GM19239 (cell line): ENCODE results near the gene MAP3K19.
"Not testable (repeated sequence)": the region's sequence is repeated elsewhere in the genome, so short reads cannot be mapped to it uniquely, and the experiment has no call there.

Experiments
- DNase-seq: peaks from one replicate; pipeline ENCODE4 v3.0.0; 2011; ENCODE audit warnings: low spot score; ENCODE audit not compliant: insufficient read length
- FAIRE-seq: peaks from 2 replicates; lab custom pipeline; 2011; peaks lifted over from hg19 to GRCh38; lab: Jason Lieb, UNC

Gene MAP3K19

GRCh38 chr2:134999521-134999920 is 47.7 kb downstream of the MAP3K19 start:
- FAIRE-seq = no peak
- no peak for DNase-seq

- FAIRE-seq (peak; percentile 69), DNase-seq (no peak)
These were observed 58.1 kb downstream of the MAP3K19 start for GRCh38 chr2:134988994-134989605.

- DNase-seq = no peak
- FAIRE-seq = no peak
These were observed 62.2 kb downstream of the MAP3K19 start for GRCh38 chr2:134985061-134985460.

- FAIRE-seq (no peak), DNase-seq (no peak)
These were observed 64.6 kb downstream of the MAP3K19 start for GRCh38 chr2:134982603-134983002.

GRCh38 chr2:134980639-134981038 is 66.6 kb downstream of the MAP3K19 start:
- DNase-seq (no peak), FAIRE-seq (no peak)

- no peak for DNase-seq
- no peak for FAIRE-seq
These were observed 68.0 kb downstream of the MAP3K19 start for GRCh38 chr2:134979221-134979620.

GRCh38 chr2:134977104-134977503 is 70.1 kb downstream of the MAP3K19 start:
- not testable (repeated sequence) for FAIRE-seq, DNase-seq

- DNase-seq (no peak), FAIRE-seq (no peak)
These were observed 71.1 kb downstream of the MAP3K19 start for GRCh38 chr2:134976074-134976702.

GRCh38 chr2:134975281-134976009 is 71.8 kb downstream of the MAP3K19 start:
- FAIRE-seq = no peak
- no peak for DNase-seq

- no peak for DNase-seq
- FAIRE-seq = peak; percentile 66
These were observed 73.8 kb downstream of the MAP3K19 start for GRCh38 chr2:134973241-134974138.

GRCh38 chr2:134967166-134967565 is 80.1 kb downstream of the MAP3K19 start:
- FAIRE-seq, DNase-seq: not testable (repeated sequence)

- DNase-seq = no peak
- FAIRE-seq = no peak
These were observed 89.8 kb downstream of the MAP3K19 start for GRCh38 chr2:134957477-134957876.

- no peak for FAIRE-seq
- no peak for DNase-seq
These were observed 91.5 kb downstream of the MAP3K19 start for GRCh38 chr2:134955744-134956143.

- DNase-seq (no peak), FAIRE-seq (no peak)
These were observed 93.2 kb downstream of the MAP3K19 start for GRCh38 chr2:134954065-134954464.

- DNase-seq (no peak), FAIRE-seq (no peak)
These were observed 94.6 kb downstream of the MAP3K19 start for GRCh38 chr2:134952608-134953007.

GRCh38 chr2:134950886-134951285 is 96.4 kb downstream of the MAP3K19 start:
- FAIRE-seq = no peak
- DNase-seq = no peak

GRCh38 chr2:134949981-134950708 is 97.1 kb downstream of the MAP3K19 start:
- no peak for FAIRE-seq
- DNase-seq = no peak

GRCh38 chr2:134946073-134946472 is 101.2 kb downstream of the MAP3K19 start:
- DNase-seq (no peak), FAIRE-seq (peak; percentile 21)

- FAIRE-seq = no peak
- DNase-seq = no peak
These were observed 102.3 kb downstream of the MAP3K19 start for GRCh38 chr2:134944975-134945374.

GRCh38 chr2:134943540-134943939 is 103.7 kb downstream of the MAP3K19 start:
- DNase-seq (no peak), FAIRE-seq (peak; percentile 92)
